Neural progenitor cell (in vitro differentiated cells): Measurements from ENCODE around the gene PTBP3. TPM values are rescaled to one million over a fixed set of nuclear protein-coding genes. Genes with fewer than 3 reads are reported as not detected.

Experiments used
- DNase-seq: peaks from one replicate; pipeline ENCODE4 v3.0.0-alpha.2; 2016; ENCODE audit warnings: low spot score
- H2AFZ ChIP-seq: fragments of 200-600 bp; sonication (generic); replicated peaks from 2 replicates; pipeline ENCODE4 v1.6.1; 2016; ENCODE audit warnings: antibody characterized with exemption
- H3F3A ChIP-seq: fragments of 200-600 bp; sonication (generic); 2 replicates; pipeline ENCODE4 v1.6.1; 2016; ENCODE audit warnings: antibody characterized with exemption, low read depth
- H3K27ac ChIP-seq: fragments of 200-600 bp; sonication (generic); 2 replicates; pipeline ENCODE4 v1.5.1; 2016; ENCODE audit warnings: mild to moderate bottlenecking
- H3K27me3 ChIP-seq: fragments of 200-600 bp; sonication (generic); 2 replicates; pipeline ENCODE4 v1.6.1; 2016; ENCODE audit warnings: mild to moderate bottlenecking, moderate library complexity
- H3K36me3 ChIP-seq: fragments of 200-600 bp; sonication (generic); 2 replicates; pipeline ENCODE4 v1.5.1; 2016
- H3K4me1 ChIP-seq: fragments of 200-600 bp; sonication (generic); 2 replicates; pipeline ENCODE4 v1.6.1; 2016; ENCODE audit warnings: mixed run types
- H3K4me2 ChIP-seq: fragments of 200-600 bp; sonication (generic); 2 replicates; pipeline ENCODE4 v1.6.1; 2016
- H3K4me3 ChIP-seq: fragments of 200-600 bp; sonication (generic); 2 replicates; pipeline ENCODE4 v1.5.1; 2016
- H3K79me2 ChIP-seq: fragments of 200-600 bp; sonication (generic); 2 replicates; pipeline ENCODE4 v1.6.1; 2016; ENCODE audit warnings: low read depth
- H3K9ac ChIP-seq: fragments of 200-600 bp; sonication (generic); 2 replicates; pipeline ENCODE4 v1.6.1; 2016
- H3K9me3 ChIP-seq: fragments of 200-600 bp; sonication (generic); 2 replicates; pipeline ENCODE4 v1.5.1; 2016; ENCODE audit warnings: low read depth
- H4K20me1 ChIP-seq: fragments of 200-600 bp; sonication (generic); 2 replicates; pipeline ENCODE4 v1.6.1; 2016; ENCODE audit warnings: low read depth
- H3K27ac Mint-ChIP-seq: 3 replicates; pipeline ENCODE4 v1.8.0; 2021; ENCODE audit warnings: mixed read lengths
- H3K27me3 Mint-ChIP-seq: 2 replicates; pipeline ENCODE4 v1.8.0; 2022; ENCODE audit warnings: low read depth, mild to moderate bottlenecking, inconsistent platforms, moderate library complexity, mixed read lengths; ENCODE audit not compliant: insufficient read depth
- H3K36me3 Mint-ChIP-seq: 3 replicates; pipeline ENCODE4 v1.8.0; 2021; ENCODE audit warnings: mixed read lengths
- H3K4me1 Mint-ChIP-seq: 3 replicates; pipeline ENCODE4 v1.8.0; 2021; ENCODE audit warnings: mixed read lengths
- H3K4me3 Mint-ChIP-seq: 3 replicates; pipeline ENCODE4 v1.8.0; 2021; ENCODE audit warnings: mild to moderate bottlenecking, moderate library complexity, mixed read lengths
- H3K9me3 Mint-ChIP-seq: 3 replicates; pipeline ENCODE4 v1.8.0; 2020; ENCODE audit warnings: mixed read lengths
- CTCF ChIP-seq: fragments of 200-600 bp; sonication (generic); IDR thresholded peaks from 2 replicates; pipeline ENCODE4 v1.5.1; 2017; ENCODE audit warnings: antibody characterized with exemption, mild to moderate bottlenecking
- EZH2 ChIP-seq: fragments of 200-600 bp; sonication (generic); IDR thresholded peaks from 2 replicates; pipeline ENCODE4 v1.6.1; 2017; ENCODE audit warnings: antibody characterized with exemption, mild to moderate bottlenecking, moderate library complexity
- EZH2phosphoT487 ChIP-seq: fragments of 200-600 bp; sonication (generic); IDR thresholded peaks from 2 replicates; pipeline ENCODE4 v1.6.1; 2017; ENCODE audit warnings: antibody characterized with exemption
- total RNA-seq: library from RNA; depleted of rRNA; stranded (reverse); fragments of >200 nt; gene quantifications from 2 replicates; pipeline ENCODE4 v1.2.3, GENCODE V29; 2015; ENCODE audit warnings: low replicate concordance

The PTBP3 gene
- total RNA-seq, 1 donor from 2014 or later: 84.7 TPM

DNA sequence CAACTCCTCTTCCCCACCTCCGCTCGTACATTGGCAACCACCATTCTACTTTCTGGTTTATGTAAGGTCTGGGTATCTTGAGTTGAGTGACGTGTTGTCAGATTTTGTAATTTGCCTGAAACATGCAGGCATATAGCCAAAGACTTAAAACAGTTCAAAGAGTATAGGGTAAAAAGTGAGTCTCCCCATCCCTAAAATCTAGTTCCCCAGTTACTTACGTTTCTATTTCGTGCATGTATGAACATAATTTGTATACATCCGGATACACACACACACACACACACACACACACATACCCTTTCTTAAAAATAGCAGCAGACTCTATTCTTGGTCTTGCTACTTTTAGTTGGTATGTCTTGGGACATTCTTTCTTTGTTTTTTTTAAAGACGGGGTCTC lies 47.4 kb upstream of the PTBP3 start:
- H3K27ac ChIP-seq: no peak overlapping the region
- H2AFZ ChIP-seq: peak overlapping the region; percentile 81
- H3K36me3 ChIP-seq: no peaks in the 10 kb centered on the region
- peak overlapping the region; percentile 71 for H3K4me3 ChIP-seq
- TF ChIP-seq EZH2phosphoT487 (no peak), CTCF (no peak), EZH2 (no peak)
- Mint-ChIP-seq H3K4me1 (peaks cover 32% of the 10 kb centered on the region), H3K27ac (peak overlapping the region; percentile 19), H3K27me3 (peaks cover 4% of the 10 kb centered on the region), H3K36me3 (peaks cover 13% of the 10 kb centered on the region), H3K9me3 (peaks cover 20% of the 10 kb centered on the region), H3K4me3 (peak overlapping the region; percentile 90)
- no peak for DNase-seq
- H3K9me3 ChIP-seq: no peaks in the 10 kb centered on the region
- peaks cover 13% of the 10 kb centered on the region for H3K4me1 ChIP-seq
- H3K27me3 ChIP-seq: no peaks in the 10 kb centered on the region
- peaks cover 20% of the 10 kb centered on the region for H3F3A ChIP-seq
- H3K4me2 ChIP-seq: peak overlapping the region; percentile 74
- no peaks in the 10 kb centered on the region for H4K20me1 ChIP-seq
- H3K79me2 ChIP-seq: peaks cover 30% of the 10 kb centered on the region
- H3K9ac ChIP-seq: peak overlapping the region; percentile 39

DNA sequence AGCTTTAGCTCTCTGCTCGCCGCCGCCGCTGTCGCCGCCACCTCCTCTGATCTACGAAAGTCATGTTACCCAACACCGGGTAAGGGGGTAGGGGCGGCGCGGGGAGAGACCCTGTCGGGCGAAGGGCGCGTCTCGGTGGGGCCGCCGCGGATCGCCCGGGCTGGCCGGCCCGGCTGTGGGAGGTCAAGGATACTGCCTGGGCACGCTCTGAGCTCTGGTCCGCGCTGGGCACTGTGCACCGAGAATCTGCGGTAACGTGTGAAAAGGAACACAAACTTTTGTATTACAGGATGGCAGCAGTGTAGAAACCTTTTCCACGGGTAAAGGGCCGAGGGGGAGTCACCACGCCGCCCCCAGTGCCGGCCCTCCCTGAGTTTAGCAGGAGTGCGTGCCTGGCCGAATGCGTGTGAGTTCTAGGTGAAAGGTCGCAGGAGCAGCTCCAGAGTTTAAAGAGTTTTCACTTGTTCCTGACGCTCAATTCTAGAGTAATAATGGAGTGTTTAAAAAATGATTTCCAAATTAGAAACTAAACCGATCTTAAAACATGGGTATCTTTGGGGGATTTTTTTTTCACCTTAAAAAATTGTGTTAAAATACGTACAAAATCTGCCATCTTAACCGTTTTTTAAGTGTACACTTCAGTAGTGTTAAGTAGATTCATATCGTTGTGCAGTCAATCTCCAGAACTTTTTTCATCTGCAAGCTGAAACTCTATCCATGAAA lies 46.8 kb upstream of the PTBP3 start, which contains the start of gene HSDL2:
TSS of gene HSDL2 (plus strand) at position 7 of the 723 bp plus-strand sequence. CDS start at position 63, 56 bp downstream.
- Histone ChIP-seq H3K4me3 (peak within 1 kb of the TSS; percentile 71), H3K9ac (peak within 1 kb of the TSS; percentile 39), H3K4me2 (peak within 1 kb of the TSS; percentile 77), H4K20me1 (no peaks in the 10 kb centered on the region), H3K27ac (peak within 1 kb of the TSS; percentile 94), H3K79me2 (peaks cover 30% of the 10 kb centered on the region), H3F3A (peaks cover 20% of the 10 kb centered on the region), H3K36me3 (no peaks in the 10 kb centered on the region), H3K27me3 (no peaks in the 10 kb centered on the region), H2AFZ (peak within 1 kb of the TSS; percentile 81), H3K9me3 (no peaks in the 10 kb centered on the region), H3K4me1 (peaks cover 13% of the 10 kb centered on the region)
- Mint-ChIP-seq H3K9me3 (peaks cover 24% of the 10 kb centered on the region), H3K27ac (peak within 1 kb of the TSS; percentile 100), H3K27me3 (peaks cover 4% of the 10 kb centered on the region), H3K36me3 (peaks cover 17% of the 10 kb centered on the region), H3K4me3 (peak within 1 kb of the TSS; percentile 90), H3K4me1 (peaks cover 32% of the 10 kb centered on the region)
- TF ChIP-seq EZH2phosphoT487: no peak
- TF ChIP-seq CTCF: no peak
- TF ChIP-seq EZH2: no peak
- DNase-seq: no peak

- Histone ChIP-seq H3K36me3 (no peaks in the 10 kb centered on the region), H3K9ac (peak overlapping the region; percentile 16), H3F3A (peaks cover 20% of the 10 kb centered on the region), H3K79me2 (peaks cover 30% of the 10 kb centered on the region), H3K27ac (peak overlapping the region; percentile 94), H3K4me2 (peak overlapping the region; percentile 77), H4K20me1 (no peaks in the 10 kb centered on the region), H3K9me3 (no peaks in the 10 kb centered on the region), H2AFZ (peak overlapping the region; percentile 75), H3K4me1 (peaks cover 13% of the 10 kb centered on the region), H3K27me3 (no peaks in the 10 kb centered on the region), H3K4me3 (peak overlapping the region; percentile 71)
- DNase-seq: peak; percentile 99
- H3K36me3 Mint-ChIP-seq: peaks cover 21% of the 10 kb centered on the region
- TF ChIP-seq CTCF (no peak), EZH2phosphoT487 (no peak), EZH2 (no peak)
- H3K4me1 Mint-ChIP-seq: peaks cover 32% of the 10 kb centered on the region
- H3K27me3 Mint-ChIP-seq: peaks cover 4% of the 10 kb centered on the region
- H3K27ac Mint-ChIP-seq: peak overlapping the region; percentile 100
- peaks cover 28% of the 10 kb centered on the region for H3K9me3 Mint-ChIP-seq
- H3K4me3 Mint-ChIP-seq: peak overlapping the region; percentile 90
Observed at GRCh38 chr9:112379177-112380101, 46.0 kb upstream of the PTBP3 start.
